Natural killer cell (primary cell): ENCODE data around the gene SLC23A2. TPM values are rescaled to one million over a fixed set of nuclear protein-coding genes. Genes with fewer than 3 reads are reported as not detected.

ENCODE experiments used
- ATAC-seq, 3 donors: fragments of 150-1000 bp in 2 of 3; fragments of 200-7000 bp in 1 of 3; cut with Tn5 transposase; 1 replicate in 1 of 3; 2 replicates in 2 of 3; pipeline ENCODE4 v1.10.0; 2021; ENCODE audit warnings: mild to moderate bottlenecking in 2 of 3, moderate library complexity in 2 of 3
- DNase-seq, 2 donors: peaks; one replicate each; pipeline versions ENCODE4 v3.0.0 to v3.0.0-alpha.2; 2013 to 2021; ENCODE audit warnings: mixed read lengths in 1 of 2
- H3K27ac ChIP-seq: one replicate; pipeline ENCODE4 v1.5.1; 2013; ENCODE audit warnings: mild to moderate bottlenecking, low read length
- H3K27me3 ChIP-seq: one replicate; pipeline ENCODE4 v1.6.1; 2013; ENCODE audit warnings: low read length; ENCODE audit not compliant: control insufficient read depth, insufficient read depth
- H3K36me3 ChIP-seq: one replicate; pipeline ENCODE4 v1.6.1; 2013; ENCODE audit warnings: low read length; ENCODE audit not compliant: control insufficient read depth, insufficient read depth
- H3K4me1 ChIP-seq: one replicate; pipeline ENCODE4 v1.6.1; 2013; ENCODE audit warnings: low read length; ENCODE audit not compliant: control insufficient read depth, insufficient read depth
- H3K4me3 ChIP-seq: one replicate; pipeline ENCODE4 v1.5.1; 2013; ENCODE audit warnings: low read length
- H3K9me3 ChIP-seq: one replicate; pipeline ENCODE4 v1.6.1; 2013; ENCODE audit warnings: low read length; ENCODE audit not compliant: control insufficient read depth, insufficient read depth
- H3K27ac Mint-ChIP-seq, 2 donors: one replicate each; pipeline ENCODE4 v1.8.0; 2022; ENCODE audit warnings: mild to moderate bottlenecking in 2 of 2, mixed read lengths in 2 of 2, moderate library complexity in 1 of 2
- H3K27me3 Mint-ChIP-seq, 2 donors: one replicate each; pipeline ENCODE4 v1.8.0; 2022; ENCODE audit warnings: low read depth in 2 of 2, mixed read lengths in 2 of 2
- H3K36me3 Mint-ChIP-seq: one replicate; pipeline ENCODE4 v1.8.0; 2022; ENCODE audit warnings: mixed read lengths
- H3K4me1 Mint-ChIP-seq, 2 donors: one replicate each; pipeline ENCODE4 v1.8.0; 2022; ENCODE audit warnings: mixed read lengths in 2 of 2
- H3K4me3 Mint-ChIP-seq: one replicate; pipeline ENCODE4 v1.8.0; 2022; ENCODE audit warnings: mild to moderate bottlenecking, moderate library complexity, mixed read lengths
- H3K9me3 Mint-ChIP-seq, 2 donors: one replicate each; pipeline ENCODE4 v1.8.0; 2022; ENCODE audit warnings: mixed read lengths in 2 of 2
- WGBS: methylation state at CpG from one replicate; pipeline ENCODE4 v1.1.7; 2013; ENCODE audit warnings: missing lambda C conversion rate; ENCODE audit not compliant: insufficient coverage; 5-methylcytosine and 5-hydroxymethylcytosine counted together
- intact Hi-C: fragments of 100-400 bp; cut with micrococcal nuclease; formaldehyde crosslinking; loops from one replicate; pipeline ENCODE4 v1.14.2; 2022
- total RNA-seq, 4 donors: library from RNA; stranded (reverse); fragments of 120-200 nt in 1 of 4; gene quantifications; one replicate each; pipeline versions ENCODE4 v1.2.3 to v1.2.4, GENCODE V29; 2013 to 2022
- TF ChIP-seq, protein P1 (sequence below): fragments of 200-600 bp; IDR thresholded peaks from one replicate; pipeline ENCODE4 v1.8.0; 2022; ENCODE audit warnings: antibody characterized with exemption

SLC23A2 gene
- total RNA-seq, 3 donors from 2014 or later (not counting 1 experiment from before 2014, with no cell fraction given) = 21.8 to 31.5 (median 26.0) TPM

DNA sequence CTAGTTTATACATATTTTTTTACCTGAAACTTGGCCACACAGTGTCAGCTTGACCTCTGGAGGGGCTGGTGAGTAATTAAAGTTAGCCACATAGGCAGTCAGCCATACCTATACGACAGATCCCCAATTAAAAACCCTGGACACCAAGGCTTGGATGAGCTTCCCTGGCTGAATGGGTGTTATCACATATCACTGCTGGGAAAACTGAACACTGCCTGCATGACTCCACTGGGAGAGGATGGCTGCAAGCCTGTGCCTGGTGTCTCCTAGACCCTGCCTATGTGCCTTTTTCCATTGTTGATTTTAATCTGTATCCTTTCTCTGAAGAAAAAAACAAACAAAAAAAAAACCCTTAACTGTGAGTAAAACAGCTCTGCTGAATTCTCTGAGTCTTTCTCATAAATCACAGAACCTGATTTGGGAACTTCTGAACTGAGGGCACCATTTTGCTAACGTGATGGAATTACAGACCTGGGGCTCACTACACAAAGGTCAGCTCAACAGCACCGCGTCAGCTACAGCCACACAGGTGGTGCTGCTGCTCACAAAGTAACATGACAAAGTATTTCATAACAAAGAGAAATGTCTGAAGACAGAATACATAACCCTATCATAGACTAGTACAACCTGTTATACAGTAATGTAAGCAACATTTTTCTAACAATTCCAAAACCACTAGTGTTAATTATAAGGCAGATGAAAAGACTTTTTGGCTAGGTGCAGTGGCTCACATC, 97.0 kb downstream of the SLC23A2 start:
- H3K27ac Mint-ChIP-seq = no peak overlapping the region
- Histone ChIP-seq H3K27me3 (no peaks in the 10 kb centered on the region), H3K9me3 (no peaks in the 10 kb centered on the region), H3K4me1 (no peaks in the 10 kb centered on the region), H3K27ac (no peak overlapping the region), H3K4me3 (no peak overlapping the region), H3K36me3 (peaks cover 17% of the 10 kb centered on the region)
- no peaks in the 10 kb centered on the region for H3K9me3 Mint-ChIP-seq
- intact Hi-C loops = no loop called here
- H3K27me3 Mint-ChIP-seq = no peaks in the 10 kb centered on the region
- H3K36me3 Mint-ChIP-seq = no peaks in the 10 kb centered on the region
- TF ChIP-seq, protein P1, sequence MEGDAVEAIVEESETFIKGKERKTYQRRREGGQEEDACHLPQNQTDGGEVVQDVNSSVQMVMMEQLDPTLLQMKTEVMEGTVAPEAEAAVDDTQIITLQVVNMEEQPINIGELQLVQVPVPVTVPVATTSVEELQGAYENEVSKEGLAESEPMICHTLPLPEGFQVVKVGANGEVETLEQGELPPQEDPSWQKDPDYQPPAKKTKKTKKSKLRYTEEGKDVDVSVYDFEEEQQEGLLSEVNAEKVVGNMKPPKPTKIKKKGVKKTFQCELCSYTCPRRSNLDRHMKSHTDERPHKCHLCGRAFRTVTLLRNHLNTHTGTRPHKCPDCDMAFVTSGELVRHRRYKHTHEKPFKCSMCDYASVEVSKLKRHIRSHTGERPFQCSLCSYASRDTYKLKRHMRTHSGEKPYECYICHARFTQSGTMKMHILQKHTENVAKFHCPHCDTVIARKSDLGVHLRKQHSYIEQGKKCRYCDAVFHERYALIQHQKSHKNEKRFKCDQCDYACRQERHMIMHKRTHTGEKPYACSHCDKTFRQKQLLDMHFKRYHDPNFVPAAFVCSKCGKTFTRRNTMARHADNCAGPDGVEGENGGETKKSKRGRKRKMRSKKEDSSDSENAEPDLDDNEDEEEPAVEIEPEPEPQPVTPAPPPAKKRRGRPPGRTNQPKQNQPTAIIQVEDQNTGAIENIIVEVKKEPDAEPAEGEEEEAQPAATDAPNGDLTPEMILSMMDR = no peak
- WGBS = 97% methylated on average over 4 of the region's 4 CpGs
- peaks cover 0 to 5% of the 10 kb centered on the region in 2 donors for H3K4me1 Mint-ChIP-seq
- DNase-seq = no peak
- no peak for ATAC-seq
- no peak overlapping the region for H3K4me3 Mint-ChIP-seq

DNA sequence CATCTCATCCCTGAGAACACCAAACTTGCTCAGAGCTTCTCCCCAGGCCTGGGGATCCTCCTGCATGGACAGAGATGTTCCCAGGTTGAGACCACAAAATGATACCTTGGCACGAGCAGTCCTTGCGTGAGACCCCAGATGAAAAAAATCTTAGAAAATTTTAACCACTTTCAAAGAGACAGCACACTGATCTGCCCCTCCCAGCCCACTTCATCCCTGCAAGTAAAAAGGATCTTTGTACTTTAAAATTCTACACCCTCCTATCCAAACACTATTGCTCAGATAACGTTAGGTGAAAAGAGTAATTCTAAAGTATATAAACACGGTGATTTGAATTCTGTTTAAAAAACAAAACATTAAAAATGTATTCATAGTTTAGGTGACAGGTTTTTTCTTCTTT, 98.5 kb downstream of the SLC23A2 start:
- Mint-ChIP-seq H3K27me3 (no peaks in the 10 kb centered on the region), H3K9me3 (no peaks in the 10 kb centered on the region), H3K4me3 (no peak overlapping the region), H3K36me3 (peaks cover 8% of the 10 kb centered on the region), H3K27ac (no peak overlapping the region), H3K4me1 (peaks cover 6 to 14% of the 10 kb centered on the region in 2 donors)
- ATAC-seq (no peak), DNase-seq (no peak)
- intact Hi-C loops = no loop called here
- H3K27me3 ChIP-seq = no peaks in the 10 kb centered on the region
- no peak overlapping the region for H3K4me3 ChIP-seq
- WGBS = 90% methylated on average over 2 of the region's 4 CpGs
- H3K4me1 ChIP-seq = no peaks in the 10 kb centered on the region
- no peaks in the 10 kb centered on the region for H3K9me3 ChIP-seq
- H3K27ac ChIP-seq = no peak overlapping the region
- peaks cover 24% of the 10 kb centered on the region for H3K36me3 ChIP-seq
- TF ChIP-seq, protein P1 = no peak

DNA sequence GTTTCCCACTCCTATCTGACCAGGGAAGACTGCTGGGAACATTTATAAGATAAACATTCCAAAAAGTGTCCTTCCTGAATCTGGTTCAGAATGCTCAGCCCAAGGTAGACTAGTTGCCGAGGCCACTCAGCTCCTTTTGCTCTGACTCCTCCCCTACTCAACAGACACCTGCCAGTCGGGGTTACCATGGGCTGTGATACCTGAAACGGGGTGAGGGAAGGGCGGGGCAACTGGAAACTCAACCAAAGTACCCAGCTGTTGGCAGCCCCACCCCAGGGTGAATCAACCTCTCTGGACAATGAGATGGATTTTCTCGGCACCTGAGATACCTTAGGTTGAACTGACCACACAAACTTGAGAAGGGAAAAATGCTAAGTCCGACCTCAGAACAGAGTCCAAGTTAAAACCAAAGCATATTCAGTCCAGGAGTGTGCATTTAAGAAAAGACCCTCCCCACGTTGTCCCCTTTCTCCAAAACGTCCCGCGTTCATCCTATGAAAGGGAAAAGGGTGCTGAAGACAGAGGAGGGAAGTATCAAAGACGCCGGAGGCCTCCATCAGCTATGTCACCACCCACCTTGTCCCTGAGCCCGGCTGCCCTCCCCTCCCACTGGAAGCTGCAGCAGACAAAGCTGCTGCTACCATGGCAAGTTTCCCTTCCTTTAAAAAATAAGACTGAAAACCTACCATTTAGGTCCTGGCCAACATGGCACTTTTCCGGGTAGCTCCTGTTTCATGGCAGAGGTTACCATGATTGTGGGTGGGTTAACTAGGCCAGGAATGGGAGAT, 100.1 kb downstream of the SLC23A2 start:
- intact Hi-C loops = no loop called here
- no peak for ATAC-seq
- H3K36me3 Mint-ChIP-seq = peaks cover 8% of the 10 kb centered on the region

More for the DNA sequence above, 100.1 kb downstream of the SLC23A2 start:
- H3K27me3 ChIP-seq = no peaks in the 10 kb centered on the region
- no peak overlapping the region for H3K4me3 ChIP-seq
- DNase-seq = no peak
- no peak overlapping the region for H3K27ac ChIP-seq
- peaks cover 8% of the 10 kb centered on the region for H3K4me1 ChIP-seq
- 94% methylated on average over 11 of the region's 14 CpGs for WGBS
- Mint-ChIP-seq H3K9me3 (no peaks in the 10 kb centered on the region), H3K4me1 (peaks cover 17 to 26% of the 10 kb centered on the region in 2 donors), H3K4me3 (no peak overlapping the region), H3K27ac (no peak overlapping the region), H3K27me3 (no peaks in the 10 kb centered on the region)
- H3K9me3 ChIP-seq = no peaks in the 10 kb centered on the region
- H3K36me3 ChIP-seq = peaks cover 24% of the 10 kb centered on the region
- TF ChIP-seq, protein P1 = no peak
